Mesodermal cell (in vitro differentiated cells): ENCODE results near the gene DYSF. TPM values are rescaled to one million over a fixed set of nuclear protein-coding genes. Genes with fewer than 3 reads are reported as not detected.
"Not testable (repeated sequence)": the region's sequence is repeated elsewhere in the genome, so short reads cannot be mapped to it uniquely, and the experiment has no call there.

ENCODE experiments used
- H3K27ac ChIP-seq: 2 replicates; pipeline ENCODE4 v1.7.0; 2013; ENCODE audit warnings: mild to moderate bottlenecking, low read depth, low read length, moderate library complexity; ENCODE audit not compliant: severe bottlenecking
- H3K36me3 ChIP-seq: 2 replicates; pipeline ENCODE4 v1.7.1; 2013; ENCODE audit warnings: mild to moderate bottlenecking, low read length, moderate library complexity; ENCODE audit not compliant: control insufficient read depth, insufficient read depth
- H3K4me1 ChIP-seq: one replicate; pipeline ENCODE4 v1.7.1; 2013; ENCODE audit warnings: mild to moderate bottlenecking, low read length; ENCODE audit not compliant: insufficient read depth, control insufficient read depth, poor library complexity, severe bottlenecking
- H3K4me3 ChIP-seq: 2 replicates; pipeline ENCODE4 v1.7.0; 2013; ENCODE audit warnings: low read length, control low read depth, mild to moderate bottlenecking; ENCODE audit not compliant: insufficient read depth, poor library complexity, severe bottlenecking; ENCODE audit errors: extremely low read depth
- H3K9me3 ChIP-seq: 2 replicates; pipeline ENCODE4 v1.7.1; 2013; ENCODE audit warnings: mild to moderate bottlenecking, low read length, moderate library complexity; ENCODE audit not compliant: control insufficient read depth
- WGBS, 2 experiments: methylation state at CpG; one replicate each; pipeline ENCODE4 v1.1.5; 2013; ENCODE audit warnings: missing lambda C conversion rate in 2 of 2; ENCODE audit not compliant: insufficient coverage in 2 of 2; 5-methylcytosine and 5-hydroxymethylcytosine counted together
- polyA plus RNA-seq, 2 experiments: library from polyadenylated mRNA; stranded (reverse); fragments of 50-300 nt; gene quantifications; one replicate each; pipeline ENCODE4 v1.2.3, GENCODE V29; 2013

The DYSF gene
- polyA plus RNA-seq (2013, experiment 1 of 2): 37.6 TPM
- 23.4 TPM for polyA plus RNA-seq (2013, experiment 2 of 2)

GRCh38 chr2:71453404-71454220 lies at the start of gene DYSF:
DYSF (plus strand) TSS chr2:71453561.
- H3K9me3 ChIP-seq: no peaks in the 10 kb centered on the region
- no peaks in the 10 kb centered on the region for H3K36me3 ChIP-seq
- H3K27ac ChIP-seq: no peak within 1 kb of the TSS
- H3K4me1 ChIP-seq: peaks cover 48% of the 10 kb centered on the region
- H3K4me3 ChIP-seq: peak within 1 kb of the TSS; percentile 40
- WGBS, 2 experiments: 3 to 5% methylated on average over 52 to 54 of the region's 66 CpGs

- Histone ChIP-seq H3K4me3 (no peak overlapping the region), H3K4me1 (peaks cover 3% of the 10 kb centered on the region), H3K36me3 (peaks cover 42% of the 10 kb centered on the region), H3K27ac (no peak overlapping the region), H3K9me3 (no peaks in the 10 kb centered on the region)
- WGBS, 2 experiments: 100% methylated on average over 1 of the region's 3 CpGs; no CpG with 5 or more reads in 1 of the 2 experiments
Observed at GRCh38 chr2:71409611-71410010, 43.8 kb upstream of the DYSF start.

DNA sequence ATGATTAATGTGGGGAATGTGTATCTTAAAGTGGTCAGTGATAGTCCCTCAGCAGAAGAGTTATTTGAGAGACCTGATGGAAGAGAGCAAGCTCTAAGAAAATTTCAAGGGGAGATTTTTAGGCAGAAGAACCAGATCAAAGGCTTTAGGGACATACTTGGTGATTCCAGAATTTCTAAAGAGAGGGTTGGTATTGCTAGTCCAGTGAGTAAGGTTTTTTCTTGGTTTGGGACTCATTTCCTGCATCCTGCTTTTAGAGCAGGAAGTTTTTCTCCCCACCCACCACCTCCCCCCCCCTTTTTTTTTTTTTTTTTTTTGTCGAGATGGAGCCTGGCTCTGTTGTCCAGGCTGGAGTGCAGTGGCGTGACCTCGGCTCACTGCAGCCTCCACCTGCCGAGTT lies 42.7 kb upstream of the DYSF start:
- Histone ChIP-seq H3K9me3 (no peaks in the 10 kb centered on the region), H3K36me3 (peaks cover 37% of the 10 kb centered on the region), H3K27ac (no peak overlapping the region), H3K4me1 (peaks cover 3% of the 10 kb centered on the region), H3K4me3 (no peak overlapping the region)
- WGBS, 2 experiments: 92% methylated on average over 3 of the region's 4 CpGs

GRCh38 chr2:71416866-71417265 lies 36.5 kb upstream of the DYSF start:
- H3K27ac ChIP-seq, H3K4me1 ChIP-seq, H3K9me3 ChIP-seq: not testable (repeated sequence)
- WGBS, 2 experiments: no CpG with 5 or more reads among the region's 15 CpGs
- peak overlapping the region; percentile 16 for H3K4me3 ChIP-seq
- peaks cover 16% of the 10 kb centered on the region for H3K36me3 ChIP-seq

DNA sequence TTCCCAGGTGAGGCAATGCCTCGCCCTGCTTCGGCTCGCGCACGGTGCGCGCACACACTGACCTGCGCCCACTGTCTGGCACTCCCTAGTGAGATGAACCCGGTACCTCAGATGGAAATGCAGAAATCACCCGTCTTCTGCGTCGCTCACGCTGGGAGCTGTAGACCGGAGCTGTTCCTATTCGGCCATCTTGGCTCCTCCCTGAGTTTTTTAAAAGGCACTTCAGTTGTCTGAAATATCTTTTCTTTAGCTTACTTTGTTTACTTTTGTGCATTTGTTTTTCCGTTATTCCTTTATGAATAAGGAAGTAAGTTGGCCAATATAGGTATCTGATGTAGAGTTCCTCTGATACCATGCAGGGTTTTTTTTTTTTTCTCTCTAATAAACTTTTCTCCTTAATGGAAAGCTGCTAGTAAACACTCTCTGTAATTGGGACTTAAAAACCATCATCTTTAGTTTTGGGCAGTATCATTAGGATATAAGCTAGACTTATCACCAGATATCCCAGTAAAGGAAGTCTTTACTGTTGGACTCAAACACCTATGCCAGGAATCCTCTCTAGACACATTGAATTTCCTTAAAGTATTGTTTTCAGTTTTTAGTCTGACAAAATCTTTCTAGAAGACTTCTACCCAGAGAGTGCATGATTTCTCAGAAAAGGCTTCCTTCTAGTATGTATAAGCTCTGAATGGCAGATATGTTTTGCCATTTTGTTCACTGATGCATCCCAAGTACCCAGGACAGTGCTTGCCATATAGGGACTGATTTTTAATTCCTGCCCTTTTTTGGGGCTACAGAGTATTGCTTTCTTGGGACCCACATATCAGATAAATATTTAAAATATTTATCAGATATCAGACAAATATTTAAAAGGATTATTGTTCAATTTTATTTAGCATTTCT lies 35.8 kb upstream of the DYSF start:
- Histone ChIP-seq H3K27ac (peak overlapping the region; percentile 4), H3K4me3 (peak overlapping the region; percentile 16), H3K36me3 (peaks cover 18% of the 10 kb centered on the region), H3K9me3 (no peaks in the 10 kb centered on the region), H3K4me1 (peaks cover 5% of the 10 kb centered on the region)
- 0% methylated on average over 1 of the region's 16 CpGs; no CpG with 5 or more reads in 1 of the 2 experiments for WGBS, 2 experiments

- WGBS, 2 experiments: 67 to 94% methylated on average over 1 to 2 of the region's 4 CpGs
- no peak overlapping the region for H3K27ac ChIP-seq
- peaks cover 32% of the 10 kb centered on the region for H3K36me3 ChIP-seq
- H3K4me3 ChIP-seq: no peak overlapping the region
- H3K4me1 ChIP-seq: peaks cover 5% of the 10 kb centered on the region
- H3K9me3 ChIP-seq: no peaks in the 10 kb centered on the region
Observed at GRCh38 chr2:71419145-71419544, 34.2 kb upstream of the DYSF start.

- Histone ChIP-seq H3K36me3 (peaks cover 38% of the 10 kb centered on the region), H3K4me1 (peaks cover 5% of the 10 kb centered on the region), H3K4me3 (no peak overlapping the region), H3K27ac (no peak overlapping the region), H3K9me3 (no peaks in the 10 kb centered on the region)
- WGBS, 2 experiments: no CpG with 5 or more reads among the region's 1 CpG
Observed at GRCh38 chr2:71419976-71420375, 33.4 kb upstream of the DYSF start.

DNA sequence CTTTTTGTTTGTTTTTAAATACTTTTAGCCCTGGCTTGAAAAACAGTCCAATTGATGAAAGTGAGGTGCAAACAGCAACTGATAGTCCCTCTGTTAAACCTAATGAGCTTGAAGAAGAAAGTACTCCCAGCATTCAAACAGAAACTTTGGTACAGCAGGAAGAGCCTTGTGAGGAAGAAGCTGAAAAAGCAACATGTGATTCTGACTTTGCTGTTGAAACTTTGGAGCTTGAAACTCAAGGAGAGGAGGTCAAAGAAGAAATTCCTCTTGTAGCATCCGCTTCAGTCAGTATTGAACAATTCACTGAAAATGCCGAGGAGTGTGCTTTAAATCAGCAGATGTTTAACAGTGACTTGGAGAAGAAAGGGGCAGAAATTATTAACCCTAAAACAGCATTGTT lies 30.6 kb upstream of the DYSF start:
- 92 to 100% methylated on average over 1 to 2 of the region's 2 CpGs for WGBS, 2 experiments
- Histone ChIP-seq H3K4me1 (peaks cover 2% of the 10 kb centered on the region), H3K4me3 (no peak overlapping the region), H3K27ac (no peak overlapping the region), H3K36me3 (peaks cover 55% of the 10 kb centered on the region), H3K9me3 (no peaks in the 10 kb centered on the region)

GRCh38 chr2:71423817-71424420 lies 29.4 kb upstream of the DYSF start:
- WGBS, 2 experiments: 67% methylated on average over 1 of the region's 3 CpGs; no CpG with 5 or more reads in 1 of the 2 experiments
- H3K27ac ChIP-seq: peak overlapping the region; percentile 23
- no peaks in the 10 kb centered on the region for H3K4me1 ChIP-seq
- H3K9me3 ChIP-seq: no peaks in the 10 kb centered on the region
- peaks cover 63% of the 10 kb centered on the region for H3K36me3 ChIP-seq
- no peak overlapping the region for H3K4me3 ChIP-seq

- WGBS, 2 experiments: 80 to 100% methylated on average over 1 of the region's 2 CpGs
- no peak overlapping the region for H3K27ac ChIP-seq
- no peaks in the 10 kb centered on the region for H3K4me1 ChIP-seq
- H3K9me3 ChIP-seq: no peaks in the 10 kb centered on the region
- H3K4me3 ChIP-seq: no peak overlapping the region
- H3K36me3 ChIP-seq: peaks cover 76% of the 10 kb centered on the region
Observed at GRCh38 chr2:71426721-71427120, 26.6 kb upstream of the DYSF start.
